Retina (tissue), 1 donor: ENCODE results near the gene PCCB.
"Not testable (repeated sequence)": the region's sequence is repeated elsewhere in the genome, so short reads cannot be mapped to it uniquely, and the experiment has no call there.

Experiments used
- DNase-seq: peaks from one replicate; pipeline ENCODE4 v3.0.0-alpha.2; 2016

The PCCB gene

DNA sequence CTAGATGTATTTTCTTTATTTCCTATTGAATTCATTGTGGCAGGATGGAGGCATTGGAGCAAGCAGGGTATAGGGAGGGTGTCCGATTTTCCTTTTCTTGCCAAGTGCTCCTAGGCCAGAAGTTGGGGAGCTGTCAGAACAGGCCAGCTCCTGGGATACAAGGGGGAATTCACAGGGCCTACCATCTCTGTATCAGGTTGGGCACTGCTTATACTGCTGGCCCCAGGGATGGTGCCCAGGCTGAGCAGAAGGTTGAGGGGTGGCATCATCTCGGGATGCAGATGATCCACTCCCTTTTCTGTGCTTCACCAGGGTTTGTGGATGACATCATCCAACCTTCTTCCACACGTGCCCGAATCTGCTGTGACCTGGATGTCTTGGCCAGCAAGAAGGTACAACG lies 79.5 kb downstream of the PCCB start:
- DNase-seq: no peak

DNA sequence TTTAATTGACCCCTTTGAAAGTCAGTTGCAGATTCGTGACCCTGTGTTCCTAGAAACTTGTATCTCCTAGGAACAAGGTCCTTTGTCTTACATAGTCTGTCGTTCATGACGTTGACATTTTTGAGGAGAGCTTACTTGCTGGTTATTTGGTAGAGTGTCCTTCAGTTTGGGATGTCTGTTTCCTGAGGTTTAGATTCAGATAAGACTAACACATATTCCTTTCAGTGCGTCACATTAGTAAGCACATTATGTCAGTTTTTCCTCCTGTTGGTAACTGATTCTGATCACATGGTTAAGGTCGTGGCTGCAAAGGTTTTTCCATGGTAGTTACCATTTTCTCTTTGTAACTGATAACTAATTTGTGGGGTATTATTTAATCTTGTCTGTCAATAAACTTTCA lies 80.8 kb downstream of the PCCB start:
- DNase-seq: no peak

DNA sequence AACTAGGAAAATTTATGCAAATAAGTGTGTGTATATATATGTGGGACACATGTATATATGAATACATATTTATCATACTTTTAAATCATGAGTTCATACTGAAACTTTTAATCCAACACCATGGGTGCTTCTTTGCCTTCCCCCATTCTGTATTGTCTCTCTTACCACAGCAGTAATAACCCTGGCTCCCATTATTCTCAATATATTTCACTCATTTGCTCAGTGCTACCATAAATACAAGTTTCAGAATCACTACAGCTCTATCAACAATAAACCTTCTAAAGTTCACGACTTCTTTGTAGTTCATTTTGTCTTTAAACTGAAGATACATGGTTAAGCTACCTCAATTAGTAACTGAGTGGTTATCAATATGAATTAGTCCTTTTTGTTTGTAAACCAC lies 82.2 kb downstream of the PCCB start:
- DNase-seq: no peak

DNA sequence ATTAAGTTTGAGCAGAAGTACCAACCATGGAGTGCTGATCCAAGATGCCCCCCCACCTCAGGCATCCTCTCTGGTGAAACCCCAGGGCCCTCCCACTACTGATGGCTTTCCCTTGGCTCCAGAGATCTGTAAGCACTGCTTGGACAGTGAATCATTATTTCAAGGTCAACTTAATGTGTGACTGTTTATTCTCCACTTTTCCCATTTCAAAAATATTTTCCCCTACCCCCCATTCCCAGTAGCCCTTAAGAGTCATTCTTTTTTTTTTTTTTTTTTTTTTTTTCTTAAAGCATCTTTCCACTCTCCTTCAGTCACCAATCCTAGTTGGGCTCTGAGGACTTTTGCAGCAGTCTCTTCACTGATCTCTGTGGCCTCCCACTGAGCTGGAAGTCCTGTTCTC lies 82.6 kb downstream of the PCCB start:
- DNase-seq: no peak

DNA sequence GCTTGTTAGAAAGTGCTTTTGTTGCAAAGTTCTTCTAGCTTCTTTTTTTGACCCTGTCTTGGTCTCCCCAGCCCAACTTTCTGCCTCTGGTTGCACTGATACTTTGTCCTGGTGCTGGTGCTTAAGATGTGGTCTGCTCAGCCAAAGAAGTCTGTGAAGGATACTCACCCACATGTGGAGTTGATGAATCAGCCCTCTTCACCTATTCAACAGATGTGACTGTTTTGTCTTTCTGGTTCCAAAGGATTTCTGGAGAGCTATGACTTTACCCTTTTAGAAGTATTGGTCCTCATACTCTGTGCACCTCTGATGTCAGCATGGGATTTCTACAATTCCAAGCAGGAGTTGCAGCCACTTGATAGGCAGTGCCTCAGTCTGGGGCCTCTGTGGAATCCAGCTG lies 84.1 kb downstream of the PCCB start:
- no peak for DNase-seq

DNA sequence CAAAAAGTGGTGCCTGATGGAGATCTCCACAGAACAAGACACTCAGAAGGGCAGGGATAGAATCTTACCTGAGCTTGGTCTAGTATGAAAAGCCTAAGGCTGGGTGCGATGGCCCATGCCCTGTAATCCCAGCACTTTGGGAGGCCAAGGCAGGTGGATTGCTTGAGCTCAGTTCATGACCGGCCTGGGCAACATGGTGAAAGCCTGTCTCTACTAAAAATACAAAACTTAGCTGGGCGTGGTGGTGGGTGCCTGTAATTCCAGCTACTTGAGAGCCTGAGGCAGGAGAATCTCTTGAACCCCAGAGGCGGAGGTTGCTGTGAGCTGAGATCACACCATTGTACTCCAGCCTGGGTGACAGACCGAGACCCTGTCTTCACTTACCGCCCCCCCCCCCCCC lies 84.6 kb downstream of the PCCB start:
- DNase-seq: not testable (repeated sequence)

DNA sequence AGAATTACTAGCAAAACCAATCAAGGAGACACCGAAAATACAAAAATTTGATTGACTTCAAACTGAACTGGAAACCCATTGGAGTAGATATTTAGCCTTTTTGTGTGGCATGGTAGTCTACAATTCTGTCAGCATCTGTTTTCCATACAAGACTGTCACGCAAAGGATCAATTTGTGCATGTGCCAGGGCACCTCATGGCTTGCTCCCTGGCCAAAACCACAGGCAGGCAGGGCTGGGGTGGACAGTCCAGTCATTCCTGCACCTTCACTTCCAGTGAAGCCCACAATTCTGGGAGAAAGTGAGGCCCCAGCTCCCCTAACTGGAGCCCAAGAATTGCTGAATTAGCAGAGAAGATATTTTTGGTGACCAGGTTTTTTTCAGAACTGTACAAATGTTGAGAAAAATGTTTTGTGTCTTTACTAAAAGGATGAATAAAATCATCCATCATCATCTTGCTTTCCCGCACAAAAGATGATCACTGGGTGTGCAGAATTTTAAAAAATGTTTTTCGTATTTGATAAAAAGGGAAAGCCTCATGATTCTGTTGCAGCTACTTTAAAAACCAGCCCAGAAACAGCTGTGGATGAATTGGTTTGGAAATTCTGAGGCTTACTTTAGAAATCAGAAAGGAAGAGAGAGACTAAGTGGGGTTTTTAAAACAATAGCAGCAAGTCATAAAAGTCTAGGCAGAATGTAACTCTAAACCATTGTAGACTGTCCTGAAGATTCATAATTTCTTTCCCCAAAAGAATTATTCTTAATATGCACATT lies 86.4 kb downstream of the PCCB start:
- no peak for DNase-seq

DNA sequence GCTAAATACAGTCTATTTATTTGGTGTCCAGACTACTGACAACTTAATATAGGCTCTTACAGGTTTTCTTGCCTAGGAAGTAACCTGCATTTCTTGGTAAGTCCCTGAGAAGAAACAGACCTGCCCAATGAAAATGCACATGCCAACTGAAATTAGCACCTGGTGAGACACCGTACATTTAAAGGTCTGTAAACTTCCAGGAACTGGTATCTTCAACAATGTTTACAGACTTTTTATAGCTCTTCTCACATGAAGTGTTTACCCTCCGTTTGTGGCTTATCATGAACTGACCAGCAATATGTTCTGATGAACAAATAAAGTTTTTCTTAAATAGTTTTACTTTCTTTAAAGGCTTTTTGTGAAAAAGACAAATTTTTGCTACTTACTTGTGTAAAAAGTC lies 93.3 kb downstream of the PCCB start:
- no peak for DNase-seq

DNA sequence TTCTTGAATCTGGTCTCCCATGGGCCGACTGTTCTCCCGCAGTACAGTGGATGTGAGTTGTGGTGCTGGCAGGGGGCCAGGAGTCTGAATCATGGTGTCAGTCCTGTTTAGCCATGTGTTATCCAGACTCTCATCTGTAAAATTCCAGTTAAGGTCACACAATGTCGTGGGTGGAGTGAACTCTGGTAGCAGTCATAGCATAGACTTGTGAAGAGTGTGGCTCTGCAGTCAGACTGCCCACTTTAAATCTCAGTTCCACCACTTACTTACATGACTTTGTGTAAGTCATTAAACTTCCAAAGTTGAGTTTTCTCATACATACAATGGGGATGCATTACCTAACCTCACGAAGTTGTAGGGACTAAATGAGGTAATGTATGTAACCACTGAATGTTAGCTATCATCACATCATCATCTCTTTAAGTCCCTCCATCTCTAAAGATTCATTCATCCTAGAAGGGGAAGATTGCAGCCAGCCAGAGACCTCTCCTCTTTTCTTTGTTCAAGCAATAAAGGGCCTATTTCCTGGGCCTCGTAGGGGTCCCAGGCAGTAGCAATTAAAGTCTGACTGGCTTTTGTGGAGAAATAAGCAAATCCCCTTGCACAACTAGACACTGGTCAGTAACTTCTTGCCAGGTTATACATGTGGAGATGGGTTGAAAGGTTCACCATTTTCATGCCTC lies 93.9 kb downstream of the PCCB start:
- no peak for DNase-seq

DNA sequence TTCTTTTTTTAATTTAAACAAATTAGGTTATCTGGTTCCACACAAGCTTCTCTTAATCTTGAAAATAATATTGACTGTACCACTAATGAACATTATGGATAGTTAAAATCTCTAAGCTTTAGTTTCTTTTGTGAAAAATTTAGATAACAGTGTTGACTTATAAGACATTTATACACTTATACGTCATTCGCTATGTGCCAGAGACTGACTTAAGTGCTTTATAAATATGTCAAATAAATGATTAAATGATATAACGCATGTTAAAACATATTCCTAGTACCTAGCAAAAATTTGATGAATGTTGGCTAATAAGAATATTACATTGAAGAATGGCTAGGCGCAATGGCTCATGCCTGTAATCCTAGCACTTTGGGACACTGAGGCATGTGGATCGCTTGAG lies 96.3 kb downstream of the PCCB start:
- no peak for DNase-seq

DNA sequence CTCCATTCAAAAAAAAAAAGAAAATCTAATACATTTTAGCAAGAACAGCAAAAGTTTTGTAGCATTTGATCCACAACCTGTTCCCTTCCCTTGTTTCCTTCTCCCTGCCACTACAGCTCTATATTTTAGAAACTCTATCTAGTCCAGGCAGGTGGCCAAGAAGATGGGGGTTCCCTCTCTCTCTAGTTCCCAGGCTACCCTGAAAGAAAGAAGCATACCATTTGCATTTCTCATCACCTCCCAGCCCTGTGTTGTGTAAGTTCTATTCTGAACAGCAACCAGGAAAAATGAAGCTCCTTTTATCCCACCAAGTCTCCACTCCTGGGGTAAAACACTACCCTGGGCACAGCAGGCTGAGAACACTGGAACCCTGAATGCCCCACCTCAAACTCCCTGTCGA lies 100.0 kb downstream of the PCCB start:
- DNase-seq: no peak

DNA sequence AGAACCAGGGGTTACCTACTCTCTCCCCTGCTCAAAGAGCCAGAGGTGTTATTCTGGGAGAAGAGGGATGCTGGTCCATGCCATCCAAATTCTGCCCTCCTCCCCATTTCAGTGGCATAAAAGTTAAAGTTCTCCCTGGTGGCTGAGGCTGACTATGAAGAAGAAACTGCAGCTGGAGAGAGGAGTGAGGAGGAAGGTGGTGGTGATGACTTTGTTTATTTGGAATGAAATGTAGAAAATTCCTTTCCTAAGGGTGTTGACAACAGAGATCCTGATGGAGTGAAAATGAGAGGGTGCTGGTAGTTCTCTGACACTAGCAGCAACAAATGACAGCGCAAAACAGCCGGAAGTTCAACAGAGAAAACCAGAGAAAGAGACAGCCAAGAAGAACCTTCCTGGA lies 100.4 kb downstream of the PCCB start:
- DNase-seq: no peak

DNA sequence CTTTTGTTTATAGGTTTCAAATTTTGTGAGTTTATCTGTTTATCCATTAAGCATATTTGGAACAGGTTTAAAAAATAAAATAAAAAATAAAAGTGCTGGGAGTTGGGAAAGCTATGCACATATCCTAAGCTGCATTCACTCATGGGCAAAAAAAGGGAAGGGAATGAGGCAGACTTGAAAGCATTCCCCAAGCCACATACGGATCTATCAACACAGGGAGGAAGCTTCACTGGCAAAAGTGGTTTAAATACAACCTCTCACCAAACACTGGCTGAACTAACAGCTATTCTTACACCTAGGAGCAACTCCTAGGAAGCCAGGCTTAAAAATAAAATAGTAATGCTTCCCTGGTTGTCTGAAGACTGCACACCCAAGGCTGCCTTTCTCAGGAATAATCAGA lies 101.2 kb downstream of the PCCB start:
- DNase-seq: no peak

DNA sequence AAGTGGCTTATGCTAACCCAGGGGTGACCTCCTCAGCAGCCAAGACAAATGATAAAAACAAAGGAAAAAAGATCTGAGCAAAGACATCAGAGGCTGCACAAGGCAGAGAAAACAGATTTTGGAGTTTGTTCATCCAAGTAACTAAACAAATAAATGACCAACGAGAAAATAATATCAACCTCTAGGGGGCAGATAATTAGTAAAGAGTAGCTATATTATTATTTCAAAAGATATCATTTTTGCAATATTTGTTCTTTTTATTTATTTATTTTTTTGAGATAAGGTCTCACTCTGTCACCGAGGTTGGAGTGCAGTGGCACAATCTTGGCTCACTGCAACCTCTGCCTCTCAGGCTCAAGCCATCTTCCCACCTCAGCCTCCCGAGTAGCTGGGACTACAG lies 101.8 kb downstream of the PCCB start:
- no peak for DNase-seq

DNA sequence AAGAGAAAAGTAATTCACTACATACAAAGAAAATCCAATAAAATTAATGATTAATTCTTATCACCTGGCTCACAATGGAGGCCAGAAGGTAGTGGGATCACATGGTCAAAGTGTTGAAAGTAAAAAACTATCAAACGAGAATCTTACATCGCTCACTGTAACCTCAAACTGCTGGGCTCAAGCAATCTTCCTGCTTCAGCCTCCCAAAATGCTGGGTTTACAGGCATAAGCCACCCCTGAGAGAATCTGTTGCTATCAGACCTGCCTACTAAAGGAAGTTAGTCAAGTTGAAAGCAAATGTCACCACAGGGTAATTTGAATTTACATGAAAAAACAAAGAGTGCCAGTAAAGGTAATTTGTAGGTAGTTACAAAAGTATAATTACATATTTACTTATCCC lies 103.3 kb downstream of the PCCB start:
- no peak for DNase-seq

DNA sequence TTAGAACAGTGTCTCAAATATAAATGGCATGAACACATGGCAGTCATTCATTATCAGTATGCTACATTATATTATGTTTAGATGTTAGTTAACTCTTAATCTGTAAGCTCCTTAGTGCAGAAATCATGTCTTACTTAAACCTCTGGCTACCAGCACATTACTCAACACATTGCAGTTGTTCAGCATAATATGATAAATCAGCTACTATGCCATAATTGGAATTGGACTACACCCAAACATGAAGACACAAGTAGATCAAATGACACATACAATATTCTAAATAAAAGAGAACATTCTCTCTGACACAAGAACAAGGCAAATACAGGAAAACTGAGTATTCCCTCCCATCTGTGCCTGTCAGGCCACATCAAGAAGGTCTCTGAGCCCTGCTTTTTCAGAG lies 116.1 kb downstream of the PCCB start:
- DNase-seq: no peak

DNA sequence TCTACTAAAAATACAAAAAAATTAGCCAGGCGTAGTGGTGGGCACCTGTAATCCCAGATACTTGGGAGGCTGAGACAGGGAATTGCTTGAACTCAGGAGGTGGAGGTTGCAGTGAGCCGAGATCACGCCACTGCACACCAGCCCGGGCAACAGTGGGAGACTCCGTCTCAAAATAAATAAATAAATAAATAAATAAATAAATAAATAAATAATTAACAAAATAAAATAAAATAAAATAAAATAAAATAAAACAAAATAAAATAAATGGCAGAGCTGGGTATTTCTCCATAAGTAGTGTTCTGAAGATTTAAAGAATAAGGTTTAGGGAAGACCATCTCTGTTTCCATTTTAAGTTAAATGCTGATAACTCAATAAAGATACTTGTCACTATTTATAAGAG lies 125.7 kb downstream of the PCCB start:
- not testable (repeated sequence) for DNase-seq

DNA sequence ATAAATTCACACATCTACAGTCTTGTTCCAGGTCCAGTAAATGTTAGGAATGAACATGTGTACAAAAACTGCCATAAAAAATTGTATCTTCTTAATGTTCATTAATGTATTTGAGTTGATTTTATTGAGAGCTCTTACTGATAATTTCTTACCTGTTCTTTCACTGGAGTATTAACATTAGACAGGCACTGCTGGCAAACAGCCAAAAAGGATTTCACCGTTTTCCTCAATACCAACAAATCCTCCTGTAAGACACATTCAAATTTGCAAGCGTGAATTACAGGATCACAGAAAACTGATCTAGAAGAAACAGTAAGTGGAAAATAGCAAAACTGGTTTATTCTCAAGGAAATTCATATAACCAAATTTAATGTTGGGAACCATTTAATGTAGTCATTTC lies 127.4 kb downstream of the PCCB start:
- DNase-seq: no peak

DNA sequence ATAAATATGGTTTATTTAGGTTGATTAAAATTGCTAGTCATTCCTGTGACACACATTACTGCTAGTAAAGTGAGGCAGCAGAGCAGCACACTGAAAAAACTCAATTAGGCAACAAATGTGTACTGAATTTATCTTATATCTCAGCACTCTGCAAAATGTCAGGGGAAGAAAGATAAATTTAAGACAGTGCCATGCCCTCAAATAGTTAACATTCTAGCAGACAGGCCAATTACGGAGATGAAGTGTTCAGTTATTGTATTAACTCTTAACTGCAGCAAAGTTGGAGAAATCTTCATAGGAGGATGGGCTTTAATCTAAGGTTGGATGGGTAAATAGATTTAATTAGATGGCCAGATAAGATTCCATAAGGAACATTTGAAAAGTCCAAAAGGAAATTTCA lies 127.9 kb downstream of the PCCB start:
- DNase-seq: no peak
